Stimulated activated CD8-positive, alpha-beta memory T cell treated with anti-CD3 and anti-CD28 coated beads, Interleukin-12 subunit alpha, Interleukin-12 subunit beta, amount 100 ng/mL, for 24 hours (primary cell): Measurements from ENCODE around the gene AUTS2.

Experiments used
- DNase-seq: peaks from one replicate; pipeline ENCODE4 v3.0.0-alpha.2; 2020; ENCODE audit errors: extremely low read depth

Gene AUTS2

DNA sequence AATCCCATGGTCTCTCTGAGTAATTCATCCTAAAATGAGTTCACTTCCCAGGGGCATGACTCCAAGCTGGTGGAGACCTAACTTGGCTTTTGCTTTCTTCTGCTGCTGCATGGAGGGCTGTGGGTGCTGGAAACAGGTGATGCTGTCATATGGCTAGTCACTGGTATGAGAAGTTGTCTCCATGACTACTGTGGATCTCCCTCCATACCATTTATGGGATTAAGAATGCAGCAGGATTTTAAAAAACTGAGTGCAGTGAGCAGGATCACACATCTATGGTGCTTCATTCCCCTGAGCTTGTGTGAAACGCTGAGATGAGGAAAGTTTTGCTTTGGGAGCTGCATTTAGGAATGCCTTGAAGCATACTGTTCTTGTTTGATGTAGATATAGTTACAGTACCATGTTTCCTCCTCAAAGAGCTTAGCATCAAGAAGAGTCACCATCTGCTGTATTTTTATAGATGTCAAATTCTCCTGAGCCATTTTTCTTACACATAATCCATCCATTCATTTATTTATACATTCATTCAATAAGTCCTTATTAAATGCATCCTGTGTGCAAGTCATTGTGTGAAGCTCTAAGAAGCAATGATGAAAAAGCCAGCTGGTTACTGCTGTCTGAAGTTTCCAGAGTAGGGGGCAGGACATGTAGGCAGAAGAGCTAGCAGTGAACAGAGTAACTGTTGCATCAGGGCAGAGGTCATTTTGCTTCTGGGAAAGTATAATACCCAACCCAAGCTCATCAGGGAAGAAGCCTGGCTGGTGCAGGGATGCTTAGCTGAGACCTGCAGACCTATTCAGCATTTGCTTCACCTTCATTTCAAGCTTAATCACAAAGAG lies 534.8 kb downstream of the AUTS2 start:
- no peak for DNase-seq

GRCh38 chr7:70134029-70134770 lies 535.9 kb downstream of the AUTS2 start:
- no peak for DNase-seq

DNA sequence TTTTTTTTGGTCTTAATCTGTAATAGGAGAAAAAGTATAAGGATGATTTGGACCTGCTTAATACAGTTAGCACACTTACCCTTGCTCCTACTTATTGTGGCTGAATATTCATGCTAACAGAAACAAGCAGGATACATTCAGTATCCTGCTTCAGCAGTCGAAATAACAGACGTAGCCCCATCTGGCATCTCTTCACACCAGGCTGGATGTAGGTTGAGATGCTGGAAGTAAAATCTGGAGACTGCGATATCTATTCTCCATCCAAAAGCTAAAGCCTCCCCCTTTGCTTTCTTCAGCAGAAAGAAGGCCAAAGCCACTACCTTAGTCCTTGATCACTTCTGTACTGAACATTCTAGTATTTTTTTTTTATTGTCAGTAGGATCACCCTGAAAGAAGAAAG lies 537.4 kb downstream of the AUTS2 start:
- no peak for DNase-seq

GRCh38 chr7:70137126-70137525 lies 538.9 kb downstream of the AUTS2 start:
- no peak for DNase-seq

DNA sequence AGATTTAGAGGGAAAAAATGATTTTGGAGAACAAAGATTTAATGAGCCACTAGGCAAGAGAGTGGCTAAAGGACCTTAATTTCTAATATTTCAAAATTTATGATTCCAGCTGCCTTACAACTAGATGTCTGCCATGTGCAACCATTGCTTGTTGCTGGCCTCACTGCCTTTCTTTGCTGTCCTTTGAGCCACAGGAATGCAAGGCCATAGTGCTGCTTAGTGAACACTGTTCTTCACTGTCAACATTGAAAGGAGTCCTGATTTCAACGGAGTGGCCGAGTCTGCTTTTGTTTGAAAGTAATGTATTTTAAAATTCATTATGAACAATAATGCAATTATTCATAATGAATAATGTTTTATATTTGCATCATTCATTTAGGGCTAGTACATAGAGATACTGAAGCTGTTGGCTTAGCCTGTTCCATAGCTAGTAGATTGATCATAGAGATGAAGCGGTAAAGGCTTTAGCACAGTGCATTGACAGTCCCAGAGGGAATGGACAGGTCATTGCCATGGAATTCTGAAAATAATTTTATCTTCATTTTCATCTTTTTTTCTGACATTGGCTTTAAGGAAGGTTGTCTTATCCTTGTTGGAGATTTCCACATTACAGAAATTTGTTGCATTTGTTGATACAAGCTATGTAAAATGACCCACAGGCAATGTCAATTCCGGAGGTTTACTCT lies 544.1 kb downstream of the AUTS2 start:
- DNase-seq: no peak

GRCh38 chr7:70143075-70144044 lies 545.1 kb downstream of the AUTS2 start:
- DNase-seq: no peak

- no peak for DNase-seq
Measured at GRCh38 chr7:70148997-70149396, 550.7 kb downstream of the AUTS2 start.

DNA sequence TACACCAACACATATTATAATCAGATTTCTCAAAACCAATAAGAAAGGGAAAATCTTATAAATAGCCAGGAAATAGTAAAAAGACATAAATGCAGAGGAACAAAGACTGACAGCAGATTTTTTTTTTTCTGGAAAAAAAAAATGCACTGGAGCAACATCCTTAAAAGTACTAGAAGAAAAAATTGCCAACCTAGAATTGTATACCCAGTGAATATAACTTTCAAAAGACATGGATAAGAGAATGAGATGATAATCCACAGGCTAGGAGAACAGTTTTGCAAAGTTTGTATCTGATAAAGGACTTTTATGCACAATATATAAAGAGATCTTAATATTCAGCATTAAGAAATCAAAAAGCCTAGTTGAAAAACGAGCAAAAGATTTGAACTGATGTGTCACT lies 554.0 kb downstream of the AUTS2 start:
- DNase-seq: no peak

GRCh38 chr7:70153933-70154332 lies 555.7 kb downstream of the AUTS2 start:
- DNase-seq: no peak

DNA sequence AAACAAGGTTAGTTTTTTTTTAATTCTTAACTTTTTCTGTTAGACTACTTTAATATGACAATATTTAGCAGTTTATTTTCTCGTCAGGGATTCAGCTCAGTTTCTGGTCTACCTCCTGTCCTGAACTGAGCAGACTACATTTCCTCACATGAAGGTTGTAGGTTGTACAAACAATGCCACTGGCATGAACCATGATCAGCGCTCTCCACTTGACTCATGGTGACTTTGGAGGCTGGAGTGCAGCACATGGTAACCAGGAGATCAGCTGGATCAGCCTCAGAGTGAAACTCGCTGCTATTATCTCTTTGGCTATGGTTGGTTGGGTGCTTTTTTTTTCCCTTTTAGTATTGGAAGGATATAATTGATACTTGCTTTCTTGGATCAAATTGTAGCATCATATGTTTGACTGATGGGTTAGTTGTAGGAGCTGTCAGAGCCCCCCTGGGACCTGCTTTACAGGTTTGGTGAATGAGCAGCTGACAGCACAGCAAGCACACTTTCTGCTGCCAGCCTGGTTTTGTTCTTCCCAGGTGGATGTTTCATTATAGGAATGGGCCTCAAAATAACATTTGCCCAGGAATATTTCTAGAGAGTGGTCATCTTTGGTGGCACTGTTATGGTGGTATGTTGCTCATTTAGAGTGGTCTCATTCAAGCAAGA lies 556.4 kb downstream of the AUTS2 start:
- DNase-seq: no peak

DNA sequence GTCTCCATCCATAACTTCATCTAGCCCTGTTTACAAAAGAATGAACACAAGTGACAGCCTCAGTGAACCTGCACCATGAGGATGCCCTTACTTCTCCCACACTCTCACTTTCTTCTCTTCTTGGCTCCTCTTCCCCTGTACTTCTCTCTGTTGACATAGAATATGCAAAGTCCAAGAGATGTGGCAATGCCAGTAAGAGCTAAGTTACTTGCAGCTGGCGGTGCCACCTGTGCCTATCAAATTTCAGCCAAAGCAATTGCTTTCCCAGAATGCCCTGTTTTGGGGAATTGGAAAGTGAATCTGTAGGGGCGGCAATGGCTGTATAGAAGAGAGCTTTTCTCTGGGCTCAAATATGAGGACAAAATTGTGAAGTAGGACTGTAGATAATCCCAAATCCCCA lies 557.8 kb downstream of the AUTS2 start:
- DNase-seq: no peak

- DNase-seq: no peak
Measured at GRCh38 chr7:70159121-70159520, 560.8 kb downstream of the AUTS2 start.

GRCh38 chr7:70165477-70166170 lies 567.3 kb downstream of the AUTS2 start:
- DNase-seq: no peak

- DNase-seq: no peak
Measured at GRCh38 chr7:70171369-70171920, 573.2 kb downstream of the AUTS2 start.

DNA sequence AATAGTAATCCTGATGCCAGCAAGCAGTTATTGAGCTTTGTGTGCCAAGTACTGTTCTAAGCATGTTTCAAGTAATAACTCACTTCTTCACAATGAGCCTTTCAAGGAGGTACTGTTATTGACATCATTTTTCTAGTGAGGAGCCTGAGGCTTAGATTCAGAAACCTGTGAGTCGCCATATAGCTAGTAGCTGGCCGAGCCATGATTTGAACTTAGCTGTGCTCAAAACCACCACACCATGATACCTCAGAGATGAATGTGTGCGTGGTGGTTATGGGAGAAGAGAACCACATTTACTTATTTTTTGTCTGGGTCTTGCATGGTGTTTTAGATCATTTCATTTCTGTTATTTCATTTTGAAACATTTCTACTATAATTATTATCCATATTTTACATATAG lies 578.9 kb downstream of the AUTS2 start:
- DNase-seq: no peak

- DNase-seq: no peak
Measured at GRCh38 chr7:70178211-70178610, 579.9 kb downstream of the AUTS2 start.

DNA sequence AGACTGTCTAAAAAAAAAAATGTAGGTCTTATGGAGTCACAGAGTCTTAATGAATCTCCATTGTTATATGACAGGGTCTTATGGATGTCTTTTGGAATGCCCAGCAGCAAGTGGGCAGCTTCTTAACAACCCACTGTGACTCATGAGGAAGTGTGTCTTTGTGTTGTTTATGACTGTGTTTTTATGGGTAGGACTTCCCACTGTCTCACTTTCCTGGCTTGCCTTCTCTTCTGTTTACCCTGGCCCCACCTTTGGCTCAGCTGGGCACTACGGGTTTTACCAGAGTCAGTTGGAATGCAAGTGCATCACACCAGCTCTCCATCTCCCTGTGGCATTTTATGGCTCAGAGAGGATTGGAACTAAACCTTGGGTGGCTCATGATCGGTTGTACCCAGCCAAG lies 580.5 kb downstream of the AUTS2 start:
- no peak for DNase-seq

- no peak for DNase-seq
Measured at GRCh38 chr7:70182521-70182920, 584.2 kb downstream of the AUTS2 start.

DNA sequence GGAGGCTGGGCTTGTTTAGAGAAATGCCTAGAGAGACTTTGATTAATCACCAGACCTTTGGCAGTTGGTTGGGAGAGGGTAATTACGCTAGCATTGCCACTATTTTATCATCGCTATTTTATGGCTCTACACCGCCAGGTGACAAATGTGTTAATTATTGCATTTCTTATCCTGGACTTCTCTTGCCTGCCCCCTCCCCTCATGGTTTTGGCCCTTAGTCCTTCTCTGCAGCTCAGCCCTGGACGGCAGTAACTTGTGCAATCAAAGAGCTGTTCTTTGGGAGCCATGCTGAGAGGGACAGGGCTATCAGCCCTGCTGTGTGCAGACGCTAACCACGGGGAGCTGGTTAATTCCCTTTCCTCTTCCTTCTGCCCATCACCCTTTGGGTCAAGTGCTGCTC lies 585.0 kb downstream of the AUTS2 start:
- DNase-seq: no peak
